HG03575 (cell line): Measurements from ENCODE around the gene LRRC43.

Source experiments
- ATAC-seq: cut with Tn5 transposase; IDR thresholded peaks from one replicate; pipeline ENCODE4 v1.9.1; 2021; ENCODE audit not compliant: unreplicated experiment, insufficient number of reproducible peaks, low FRiP score; ENCODE audit errors: extremely low read depth

The LRRC43 gene

GRCh38 chr12:122182887-122183587 is at the start of gene LRRC43:
Gene LRRC43 (plus strand): TSS chr12:122183123. CDS start chr12:122183145, 22 bp downstream.
- ATAC-seq, result no peak

- no peak for ATAC-seq
Measured at GRCh38 chr12:122133192-122133950, 49.6 kb upstream of the LRRC43 start.

GRCh38 chr12:122135437-122136031 is 47.4 kb upstream of the LRRC43 start:
- no peak for ATAC-seq

- ATAC-seq, result no peak
Measured at GRCh38 chr12:122137229-122137628, 45.7 kb upstream of the LRRC43 start.

GRCh38 chr12:122137681-122138080 is 45.2 kb upstream of the LRRC43 start:
- ATAC-seq, result no peak

GRCh38 chr12:122138181-122138580 is 44.7 kb upstream of the LRRC43 start:
- no peak for ATAC-seq

- ATAC-seq, result no peak
Measured at GRCh38 chr12:122138616-122139015, 44.3 kb upstream of the LRRC43 start.

GRCh38 chr12:122139266-122139665 is 43.7 kb upstream of the LRRC43 start:
- ATAC-seq, result no peak

- no peak for ATAC-seq
Measured at GRCh38 chr12:122139941-122140340, 43.0 kb upstream of the LRRC43 start.

- no peak for ATAC-seq
Measured at GRCh38 chr12:122140467-122141257, 42.3 kb upstream of the LRRC43 start.

GRCh38 chr12:122141911-122142725 is 40.8 kb upstream of the LRRC43 start:
- ATAC-seq, result no peak

GRCh38 chr12:122142857-122143256 is 40.1 kb upstream of the LRRC43 start:
- ATAC-seq, result no peak

- ATAC-seq, result no peak
Measured at GRCh38 chr12:122144885-122145284, 38.0 kb upstream of the LRRC43 start.

GRCh38 chr12:122145505-122146330 is 37.2 kb upstream of the LRRC43 start:
- no peak for ATAC-seq

- no peak for ATAC-seq
Measured at GRCh38 chr12:122147514-122148290, 35.2 kb upstream of the LRRC43 start.

GRCh38 chr12:122148657-122149056 is 34.3 kb upstream of the LRRC43 start:
- ATAC-seq, result no peak

- ATAC-seq, result no peak
Measured at GRCh38 chr12:122150127-122150681, 32.7 kb upstream of the LRRC43 start.
